Activated T-cell treated with anti-CD3 and anti-CD28 coated beads for 1 hour (primary cell): Measurements from ENCODE around the gene ARRDC4.

Experiments
- DNase-seq: peaks from one replicate; pipeline ENCODE4 v3.0.0-alpha.2; 2020; ENCODE audit warnings: low read depth

ARRDC4 gene, protein sequence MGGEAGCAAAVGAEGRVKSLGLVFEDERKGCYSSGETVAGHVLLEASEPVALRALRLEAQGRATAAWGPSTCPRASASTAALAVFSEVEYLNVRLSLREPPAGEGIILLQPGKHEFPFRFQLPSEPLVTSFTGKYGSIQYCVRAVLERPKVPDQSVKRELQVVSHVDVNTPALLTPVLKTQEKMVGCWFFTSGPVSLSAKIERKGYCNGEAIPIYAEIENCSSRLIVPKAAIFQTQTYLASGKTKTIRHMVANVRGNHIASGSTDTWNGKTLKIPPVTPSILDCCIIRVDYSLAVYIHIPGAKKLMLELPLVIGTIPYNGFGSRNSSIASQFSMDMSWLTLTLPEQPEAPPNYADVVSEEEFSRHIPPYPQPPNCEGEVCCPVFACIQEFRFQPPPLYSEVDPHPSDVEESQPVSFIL

DNA sequence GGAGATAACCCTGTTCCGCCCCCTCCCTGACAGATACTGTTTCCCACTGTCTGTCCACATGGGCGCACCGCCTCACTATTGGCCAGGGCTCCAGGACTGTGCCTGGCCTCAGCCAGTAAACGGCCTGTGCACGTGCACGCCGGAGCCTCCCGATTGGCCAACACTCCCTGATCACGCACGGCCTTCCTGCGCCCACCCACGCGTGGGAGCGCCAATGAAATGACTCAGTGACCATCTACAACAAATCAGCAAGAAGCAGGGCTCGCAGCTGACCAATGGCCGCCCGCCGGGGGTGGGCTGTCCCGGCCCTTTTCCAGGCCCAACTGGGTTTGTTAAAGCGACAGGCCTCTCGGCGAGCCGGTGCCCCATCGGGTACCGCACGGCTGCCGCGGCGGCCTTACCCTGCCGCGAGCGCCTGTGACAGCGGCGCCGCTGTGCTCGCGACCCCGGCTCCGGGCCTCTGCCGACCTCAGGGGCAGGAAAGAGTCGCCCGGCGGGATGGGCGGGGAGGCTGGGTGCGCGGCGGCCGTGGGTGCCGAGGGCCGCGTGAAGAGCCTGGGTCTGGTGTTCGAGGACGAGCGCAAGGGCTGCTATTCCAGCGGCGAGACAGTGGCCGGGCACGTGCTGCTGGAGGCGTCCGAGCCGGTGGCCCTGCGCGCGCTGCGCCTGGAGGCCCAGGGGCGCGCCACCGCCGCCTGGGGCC lies at the start of gene ARRDC4:
ARRDC4 (plus strand) TSS at position 340 of the 703 bp plus-strand sequence; CDS start at position 499, 159 bp downstream.
- peak; percentile 95 for DNase-seq

DNA sequence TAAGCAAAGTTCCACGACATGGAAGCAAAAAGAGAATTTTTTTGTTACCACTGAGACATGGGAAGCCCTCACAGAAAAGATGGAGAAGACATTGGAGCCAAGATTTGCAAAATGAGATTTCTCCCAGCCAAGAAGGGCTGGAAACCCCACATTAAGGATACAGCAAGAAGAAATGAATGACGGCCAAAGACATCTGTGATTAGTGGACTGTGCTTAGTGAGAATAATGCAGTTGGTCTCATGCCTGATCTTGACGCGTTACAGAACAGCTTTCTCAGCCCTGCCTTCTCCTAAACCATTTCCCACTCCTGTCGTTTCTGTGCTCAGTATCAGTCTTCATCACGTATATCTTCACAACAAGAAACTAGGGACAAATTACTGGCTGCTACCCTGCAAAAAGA lies 45.8 kb upstream of the ARRDC4 start:
- DNase-seq, result no peak

DNA sequence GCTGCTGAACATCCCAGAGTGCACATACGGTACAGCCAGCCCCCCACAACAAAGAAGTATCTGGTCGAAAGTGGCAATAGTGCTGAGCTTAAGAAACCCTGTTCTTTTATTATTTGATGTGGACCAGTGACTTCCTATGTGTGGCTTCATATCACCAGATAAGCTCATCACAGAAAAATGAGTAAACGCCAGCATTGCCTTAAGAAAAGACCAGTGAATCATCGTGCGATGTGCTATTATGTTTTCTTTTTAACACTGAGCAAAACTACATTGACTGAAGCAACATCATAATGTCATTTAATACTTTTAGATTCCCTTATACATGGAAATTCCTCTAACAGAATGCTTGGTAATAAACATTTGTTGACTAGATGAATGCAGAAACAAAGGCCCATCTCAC lies 45.2 kb upstream of the ARRDC4 start:
- no peak for DNase-seq

DNA sequence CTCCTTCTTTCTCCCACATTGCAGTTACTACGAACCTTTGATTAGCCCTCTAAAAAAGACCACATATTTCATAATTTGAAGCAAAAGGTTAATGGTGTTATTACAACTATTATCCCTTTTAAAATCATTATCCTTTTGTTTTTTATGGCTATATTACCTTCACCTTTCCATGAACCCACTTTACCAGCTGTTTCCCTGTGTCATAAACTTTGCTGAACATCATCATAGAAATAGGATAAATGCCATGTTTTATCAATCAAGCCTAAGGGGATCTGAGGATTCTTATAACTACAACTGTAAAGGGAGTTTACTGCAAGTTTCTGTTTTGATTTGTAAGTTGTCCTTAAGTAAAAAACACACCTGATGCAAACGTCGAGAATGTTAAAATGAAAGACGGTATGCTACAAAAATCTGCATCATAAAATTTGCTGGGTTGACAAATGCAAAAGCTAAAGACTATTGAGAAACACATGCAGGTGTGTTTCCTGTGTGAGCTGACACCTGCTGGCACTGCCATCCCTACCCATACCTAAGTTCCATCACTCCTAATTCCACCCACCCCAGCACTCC lies 39.1 kb upstream of the ARRDC4 start:
- no peak for DNase-seq

DNA sequence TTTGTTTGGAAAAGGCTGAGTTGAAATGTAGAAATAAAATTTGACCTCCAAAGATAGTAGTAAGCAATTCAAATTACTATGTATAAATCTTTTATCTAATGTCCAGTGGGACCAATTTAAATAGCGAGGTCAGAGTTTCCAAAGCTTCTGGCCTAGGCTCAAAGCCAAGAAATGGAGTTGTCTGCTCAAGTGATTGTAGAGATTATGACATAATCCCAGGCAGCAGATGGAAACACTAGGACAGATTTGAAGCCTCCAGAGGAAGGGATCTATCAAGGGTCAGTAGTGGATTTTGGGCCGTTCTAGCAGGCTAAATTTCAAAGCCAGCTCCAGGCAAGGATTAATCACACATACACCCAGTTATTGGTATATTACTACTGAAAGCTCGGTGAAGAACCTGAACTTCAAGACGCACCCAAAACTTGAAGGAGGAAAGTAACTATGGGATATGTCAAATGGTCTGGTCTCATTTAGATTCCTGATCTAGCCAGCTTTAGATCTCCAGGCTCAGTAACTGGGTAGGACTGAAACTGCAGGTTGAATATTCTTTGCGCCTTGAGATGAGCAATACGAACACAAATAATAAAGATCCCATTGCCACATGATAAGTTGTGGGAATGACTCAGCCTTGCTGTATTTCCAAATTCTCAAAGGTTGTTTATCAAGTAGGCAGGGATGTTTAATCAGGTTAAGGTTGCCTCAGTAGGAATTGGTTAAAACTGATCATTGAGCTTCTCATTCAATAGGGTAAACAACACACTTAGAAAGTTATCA lies 30.9 kb upstream of the ARRDC4 start:
- DNase-seq, result no peak

DNA sequence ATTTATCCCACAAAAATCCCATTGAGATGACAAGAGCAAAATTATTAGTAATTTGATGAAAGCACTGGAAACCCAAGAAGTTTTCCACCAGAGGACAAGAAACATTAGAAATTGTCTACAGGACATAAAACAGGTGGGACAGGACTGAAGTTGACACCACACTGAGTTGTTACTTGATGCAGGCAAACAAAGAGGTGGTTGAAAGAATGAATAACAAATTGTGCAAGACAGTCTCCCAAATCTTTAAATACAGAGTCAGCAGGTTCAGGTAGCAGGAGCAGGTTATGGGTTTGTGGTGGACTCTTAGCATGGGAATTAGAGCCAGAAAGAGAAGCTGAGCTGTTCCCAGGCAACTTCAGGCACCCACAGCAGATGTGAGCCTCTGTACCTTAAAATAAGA lies 30.3 kb upstream of the ARRDC4 start:
- no peak for DNase-seq

DNA sequence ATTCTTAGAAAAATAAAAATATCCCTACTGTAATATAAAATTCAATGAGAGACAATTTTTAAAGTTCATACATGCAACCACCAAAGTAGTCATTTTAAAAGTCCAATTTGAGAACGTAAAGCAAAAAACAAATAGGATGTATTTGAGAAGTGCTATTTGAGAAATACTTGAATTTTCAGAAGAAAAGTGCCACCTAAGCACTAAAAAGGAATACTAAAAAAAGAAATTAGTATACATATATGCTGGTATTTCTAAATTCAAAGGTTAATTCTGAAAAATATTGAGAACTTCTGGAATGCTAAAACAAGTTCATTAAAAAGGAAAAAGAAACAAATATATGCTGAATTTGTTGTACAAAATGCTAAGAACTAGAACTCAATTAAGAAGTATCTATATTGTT lies 29.2 kb upstream of the ARRDC4 start:
- no peak for DNase-seq

DNA sequence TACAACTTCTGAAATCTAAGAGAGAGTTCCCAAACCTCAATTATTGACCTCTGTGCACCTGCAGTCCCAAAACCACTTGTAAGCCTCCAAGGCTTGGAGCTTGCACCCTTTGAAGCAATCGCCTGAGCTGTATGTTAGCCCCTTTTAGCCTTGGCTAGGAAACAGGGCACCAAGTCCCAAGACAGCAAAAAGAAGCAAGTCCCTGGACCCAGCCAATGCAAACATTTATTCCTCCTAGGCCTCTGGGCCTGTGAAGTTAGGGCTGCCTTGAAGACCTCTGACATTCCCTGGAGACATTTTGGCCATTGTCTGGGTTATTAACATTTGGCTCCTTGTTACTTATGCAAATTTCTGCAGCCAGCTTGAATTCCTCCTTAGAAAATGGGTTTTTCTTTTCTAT lies 26.9 kb upstream of the ARRDC4 start:
- no peak for DNase-seq

DNA sequence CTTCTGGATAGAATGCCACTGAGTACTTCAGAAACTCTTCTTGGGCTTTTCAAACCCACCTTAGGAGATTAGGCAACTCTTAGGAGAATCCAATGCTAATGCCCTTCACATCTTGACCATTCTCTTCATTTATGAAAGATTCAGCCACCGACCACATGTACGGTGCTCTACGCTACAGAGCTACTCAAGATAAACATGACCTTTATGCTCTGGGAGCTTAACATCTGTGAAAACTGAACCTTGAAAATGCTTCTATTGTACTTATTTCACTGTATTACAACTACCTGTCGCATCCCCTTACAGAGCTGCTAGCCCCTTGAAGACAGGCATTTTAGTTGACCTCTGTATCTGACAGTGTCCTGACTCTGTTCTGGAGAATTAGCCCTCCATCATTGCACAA lies 19.5 kb upstream of the ARRDC4 start:
- no peak for DNase-seq

DNA sequence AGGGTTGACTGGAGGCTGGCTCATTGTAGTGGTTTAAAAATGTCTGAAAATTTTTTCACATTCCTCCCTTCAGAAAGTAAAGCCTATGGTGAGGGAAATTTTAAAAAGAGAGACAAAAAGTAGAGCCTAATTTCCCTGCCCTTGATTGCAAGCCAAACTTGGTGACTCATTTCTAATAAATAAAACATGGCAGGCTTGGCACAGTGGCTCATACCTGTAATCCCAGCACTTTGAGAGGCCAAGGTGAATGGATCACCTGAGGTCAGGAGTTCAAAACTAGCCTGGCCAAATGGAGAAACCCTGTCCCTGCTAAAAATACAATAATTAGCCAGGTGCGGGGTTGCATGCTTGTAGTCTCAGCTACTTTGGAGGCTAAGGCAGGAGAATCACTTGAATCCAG lies 18.9 kb upstream of the ARRDC4 start:
- DNase-seq, result no peak

DNA sequence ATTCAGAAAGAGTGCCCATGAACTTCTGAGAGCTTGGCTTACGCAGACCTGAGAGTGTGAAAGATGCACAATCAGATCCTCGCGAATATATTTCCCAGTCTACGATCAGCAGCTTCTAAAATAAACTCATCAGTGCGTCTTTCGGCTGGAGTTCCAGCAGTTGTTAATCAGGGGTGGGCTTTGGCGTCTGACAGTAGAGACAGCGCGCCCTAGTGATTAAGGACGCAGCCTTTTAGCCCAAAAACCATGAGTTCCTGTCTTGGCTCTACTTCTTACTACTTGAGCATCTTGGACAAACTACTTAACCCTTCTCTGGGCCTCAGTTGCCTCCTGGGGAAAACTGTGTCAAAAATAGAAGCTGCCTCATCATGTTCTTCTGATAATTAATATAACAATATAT lies 15.8 kb upstream of the ARRDC4 start:
- DNase-seq, result no peak

DNA sequence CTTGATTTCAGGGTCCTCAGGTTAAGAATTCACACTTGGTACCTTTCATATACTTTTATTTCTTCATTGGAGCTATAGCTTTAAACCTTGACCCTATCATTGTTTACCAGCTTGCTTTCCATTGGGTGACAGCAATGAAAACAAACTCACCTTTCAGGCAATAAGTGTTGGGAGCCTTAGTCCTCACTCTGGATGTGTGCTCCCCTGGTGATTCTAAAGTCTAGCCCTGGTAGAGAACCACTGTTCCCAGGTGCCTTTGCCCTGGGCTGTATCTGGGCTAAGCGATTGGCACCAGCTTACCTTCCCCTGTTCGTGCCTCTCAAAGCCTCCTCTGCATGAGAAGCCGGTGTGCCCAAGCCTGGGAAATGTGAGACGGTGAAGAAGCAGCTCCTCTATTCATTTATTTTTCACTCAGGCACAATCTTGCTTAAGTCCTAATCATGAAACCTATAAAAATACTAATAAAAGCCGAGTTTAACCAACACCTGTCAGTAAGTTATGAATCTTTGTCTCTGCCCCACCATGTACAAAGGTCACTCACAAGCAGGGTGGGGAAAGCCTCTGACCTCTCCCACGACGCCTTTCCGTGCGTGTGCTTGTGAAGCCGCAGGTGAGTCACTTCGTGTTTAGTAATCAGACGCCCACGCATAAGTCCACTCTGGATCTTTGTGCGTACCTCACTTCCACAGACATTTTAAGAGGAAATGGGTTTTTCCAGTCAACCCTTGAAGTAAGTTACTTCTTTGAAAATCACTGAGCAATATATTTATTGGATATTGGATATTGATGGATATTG lies 12.8 kb upstream of the ARRDC4 start:
- no peak for DNase-seq

DNA sequence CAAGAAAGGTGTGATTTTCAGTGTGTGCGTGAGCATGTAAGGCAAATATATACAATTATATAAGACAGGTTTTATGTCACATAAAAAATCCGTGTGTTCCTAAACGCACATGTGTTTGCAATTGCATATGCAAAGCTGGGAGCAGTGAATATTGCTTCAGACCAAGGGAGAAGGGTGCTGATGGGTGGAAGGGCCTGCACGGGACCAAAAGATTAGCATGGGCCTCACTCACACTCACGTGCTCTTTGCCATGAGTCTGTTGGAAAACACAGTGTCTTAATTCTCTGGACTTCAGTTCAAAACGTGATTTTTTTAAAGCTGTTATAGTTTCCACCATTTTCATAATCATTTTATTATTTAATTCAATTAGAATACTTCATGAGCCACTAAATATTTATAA lies 7.2 kb upstream of the ARRDC4 start:
- DNase-seq, result no peak

DNA sequence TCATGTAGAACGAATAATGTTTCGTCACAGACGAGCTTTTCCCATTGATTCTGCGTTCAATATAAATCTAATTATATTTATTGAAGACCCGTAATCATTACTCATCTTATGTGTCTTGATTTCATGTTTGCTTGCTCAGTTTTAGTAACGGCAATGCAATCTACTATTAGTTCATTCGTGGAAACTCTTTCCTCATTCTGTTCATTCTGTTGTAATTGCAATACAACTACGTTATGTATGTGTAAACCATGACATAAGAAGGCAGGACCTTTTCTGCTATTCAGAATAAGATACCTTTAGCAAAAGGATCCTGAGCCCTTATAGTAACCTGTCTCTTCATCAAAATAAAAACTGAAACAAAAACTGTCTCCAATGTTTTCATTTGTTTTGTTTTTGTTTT lies 6.8 kb upstream of the ARRDC4 start:
- no peak for DNase-seq

DNA sequence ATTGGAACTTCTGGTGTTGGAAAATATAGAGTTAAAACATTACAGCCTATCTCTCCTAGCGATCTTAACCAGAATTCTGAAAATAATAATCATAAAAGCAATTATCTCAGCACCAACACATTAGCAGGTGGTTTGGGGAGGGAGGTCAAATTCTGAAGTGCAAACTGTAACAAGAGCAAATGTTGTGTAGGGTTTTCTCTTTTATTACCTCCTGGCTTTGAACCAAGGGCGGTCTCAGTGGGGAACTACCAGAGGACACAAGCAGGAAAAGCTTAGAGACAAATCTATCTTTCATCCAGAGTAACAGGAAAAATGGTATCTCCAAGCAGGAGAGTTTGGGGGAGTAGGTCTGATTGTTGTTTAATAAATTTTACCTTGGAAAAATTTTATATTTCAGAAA lies 5.5 kb upstream of the ARRDC4 start:
- DNase-seq, result no peak

DNA sequence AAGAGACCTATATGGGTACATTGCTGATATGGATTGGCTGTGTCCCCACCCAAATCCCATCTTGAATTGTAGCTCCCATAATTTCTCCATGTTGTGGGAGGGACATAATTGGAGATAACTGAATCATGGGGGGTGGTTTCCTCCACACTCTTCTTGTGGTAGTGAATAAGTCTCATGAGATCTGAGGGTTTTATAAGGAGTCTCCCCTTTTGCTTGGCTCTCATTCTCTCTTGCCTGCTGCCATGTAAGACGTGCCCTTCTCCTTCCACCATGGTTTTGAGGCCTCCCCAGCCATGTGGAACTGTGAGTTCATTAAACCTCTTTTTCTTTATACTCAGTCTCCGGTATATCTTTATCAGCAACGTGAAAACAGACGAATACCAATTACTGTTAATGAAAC lies 5.0 kb upstream of the ARRDC4 start:
- no peak for DNase-seq

DNA sequence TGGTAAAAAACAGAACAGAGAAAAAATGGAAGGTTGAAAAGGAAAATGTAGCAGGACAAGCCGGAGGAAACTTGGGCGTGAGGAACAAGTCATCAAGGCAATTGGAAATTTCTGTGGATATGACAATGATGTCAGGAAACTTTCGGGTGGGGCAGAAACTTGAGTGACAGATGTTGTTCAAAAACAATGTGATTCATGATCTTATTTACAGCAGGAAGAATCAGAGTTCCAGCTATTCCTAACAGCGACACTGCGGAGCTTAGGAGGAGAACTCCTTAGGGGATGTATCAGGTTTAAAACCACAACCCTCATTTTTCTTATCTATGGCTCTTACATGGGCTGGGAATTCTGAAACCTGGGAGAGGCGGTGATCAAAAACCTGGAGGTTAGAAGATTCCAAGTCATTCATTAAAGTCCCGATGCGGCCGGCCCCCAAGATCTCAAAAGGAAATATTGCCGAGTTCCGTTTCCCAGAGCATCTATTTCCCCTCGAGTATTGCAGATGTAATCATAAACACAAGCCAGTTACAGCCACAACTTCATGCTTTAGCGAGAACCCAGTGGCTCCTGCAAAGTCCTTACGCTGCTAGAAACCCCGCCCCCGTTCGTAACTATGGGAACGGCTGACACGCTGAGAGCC lies 659 bp upstream of the ARRDC4 start:
- DNase-seq, result no peak

DNA sequence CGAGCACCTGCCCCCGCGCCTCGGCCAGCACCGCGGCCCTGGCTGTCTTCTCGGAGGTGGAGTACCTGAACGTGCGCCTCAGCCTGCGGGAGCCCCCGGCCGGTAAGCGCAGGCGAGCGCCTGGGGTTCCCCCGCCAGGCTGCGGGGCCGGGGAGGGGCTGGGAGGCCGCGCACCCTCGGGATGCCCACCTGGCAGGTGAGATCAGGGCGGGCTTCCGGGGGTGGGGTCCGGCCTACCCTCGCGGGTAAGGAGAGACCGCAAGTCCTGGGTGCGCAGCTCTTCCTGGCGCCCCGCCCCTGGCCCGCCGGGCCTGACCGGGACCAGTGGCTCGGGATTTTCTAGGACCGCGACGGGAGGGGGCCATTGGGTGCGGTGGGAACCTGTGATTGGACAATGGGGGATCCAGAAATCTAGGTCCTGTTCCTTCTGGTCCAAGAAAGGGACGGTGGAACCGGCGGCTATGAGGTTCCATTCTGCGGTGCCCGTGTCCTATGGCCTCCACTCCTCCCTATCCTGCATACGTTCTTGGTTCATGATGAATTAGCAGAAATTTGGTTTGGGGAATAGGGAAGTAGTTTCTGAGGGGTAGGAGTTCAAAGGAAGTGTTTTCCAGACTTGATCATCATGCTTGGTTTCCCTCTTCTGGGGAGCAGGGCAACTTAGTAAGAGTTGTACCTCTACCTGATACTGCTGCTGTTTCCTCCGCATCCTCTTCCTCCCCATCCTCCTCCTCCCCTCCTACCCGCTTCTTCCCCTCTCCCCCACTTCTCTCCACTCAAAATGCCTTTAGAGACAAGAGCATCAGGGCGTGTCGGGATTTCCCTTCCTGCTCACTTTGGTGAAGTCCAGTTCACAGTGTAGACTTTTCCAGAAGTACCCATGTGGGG lies 808 bp downstream of the ARRDC4 start:
- no peak for DNase-seq

DNA sequence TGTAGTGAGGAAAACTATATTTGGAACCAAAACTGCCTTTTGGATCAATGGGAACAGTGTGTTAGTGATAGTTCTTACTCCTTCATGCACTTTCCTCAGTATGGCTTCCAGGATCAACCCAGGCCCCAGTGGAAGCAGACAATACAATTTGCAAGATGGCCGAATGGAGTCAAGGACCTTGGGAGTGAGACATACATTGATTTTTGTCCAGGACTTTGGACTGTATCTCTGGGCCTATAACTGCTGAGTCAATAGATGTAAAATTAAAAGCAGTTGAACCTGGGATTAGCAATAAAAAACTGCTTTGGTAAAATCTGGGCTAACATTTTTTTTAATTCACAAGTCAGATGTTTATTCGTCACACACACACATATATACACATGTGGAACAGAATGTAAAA lies 1.8 kb downstream of the ARRDC4 start:
- no peak for DNase-seq

DNA sequence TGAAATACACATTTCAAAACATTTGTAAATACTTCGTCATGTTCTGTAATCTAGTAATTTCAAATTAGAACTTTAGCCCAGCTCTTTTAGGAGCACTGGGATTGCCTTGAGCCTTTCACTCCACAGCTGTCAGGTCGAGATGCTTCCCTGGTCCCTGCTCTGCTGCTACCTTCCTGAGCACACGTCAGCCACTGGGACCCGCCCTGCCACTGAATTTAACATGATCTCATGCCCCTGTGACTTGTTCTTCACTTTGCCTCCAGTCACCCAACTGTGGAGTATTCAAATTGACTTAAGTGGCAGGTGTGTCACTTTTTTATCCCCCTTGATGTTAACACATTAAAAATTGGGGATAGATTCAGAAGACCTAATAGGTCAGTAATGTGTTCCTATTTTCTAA lies 3.3 kb downstream of the ARRDC4 start:
- DNase-seq, result no peak
